NCI-H146 (cell line): ENCODE data around the gene FBXO34.

Source experiments
- DNase-seq: peaks from one replicate; lab custom pipeline; 2025; lab: John Stamatoyannopoulos, UW

Gene FBXO34

DNA sequence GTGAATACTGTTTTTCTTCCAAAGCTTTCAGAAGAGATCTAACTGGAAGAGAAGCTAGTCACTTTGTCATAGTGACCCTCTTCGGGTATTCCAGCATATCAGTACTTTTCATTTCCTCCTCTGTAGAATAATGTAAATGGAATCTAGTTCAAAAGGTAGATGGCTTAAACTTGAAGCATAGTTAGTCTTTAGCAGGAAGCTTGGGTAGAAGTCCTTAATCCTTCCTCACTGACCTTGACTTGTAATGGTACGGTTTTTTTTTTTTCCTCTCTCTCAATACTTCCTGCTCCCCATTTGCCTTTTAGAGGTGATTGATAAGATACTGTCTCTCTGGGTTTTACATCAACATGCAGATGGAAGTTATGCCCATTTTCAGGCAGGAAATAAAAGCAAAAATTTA lies 1.7 kb downstream of the FBXO34 start:
- DNase-seq: no peak

DNA sequence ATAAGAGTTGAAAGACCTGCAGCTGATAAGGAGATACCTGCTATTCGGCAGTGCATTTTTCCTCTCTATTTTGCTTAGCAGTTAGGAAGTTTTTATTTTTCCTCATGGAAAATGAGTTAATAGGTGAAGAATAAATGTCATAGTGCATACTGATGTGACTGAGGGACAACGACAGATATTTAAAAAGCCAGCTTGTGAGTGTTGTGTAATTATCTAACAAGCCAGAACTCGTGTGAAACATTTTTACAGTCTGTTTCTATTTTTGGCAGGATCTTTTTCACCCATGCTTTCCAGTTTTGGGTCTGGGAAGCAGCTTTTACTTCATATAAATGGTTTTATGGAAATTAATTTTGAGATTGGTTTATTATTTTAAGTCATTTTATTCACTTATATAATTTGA lies 2.9 kb downstream of the FBXO34 start:
- DNase-seq: no peak

DNA sequence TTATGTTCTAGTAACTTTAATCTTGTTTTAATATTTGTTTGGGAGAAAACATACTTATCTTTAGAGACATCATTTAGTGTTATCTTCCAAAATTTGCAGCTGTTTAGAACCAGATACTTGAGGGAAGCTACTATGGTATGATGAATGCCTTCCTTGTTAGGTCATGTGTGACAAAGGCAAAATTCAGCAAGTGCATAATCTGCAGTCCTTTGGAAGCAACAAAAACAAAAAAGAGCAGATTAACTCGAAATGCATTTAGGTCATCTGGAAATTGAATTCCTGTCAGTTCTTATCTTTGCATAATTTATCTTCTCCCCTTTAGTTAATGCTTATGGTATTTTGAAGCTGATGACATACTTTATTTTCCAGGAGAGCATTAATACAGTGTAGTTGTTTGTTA lies 3.5 kb downstream of the FBXO34 start:
- no peak for DNase-seq

DNA sequence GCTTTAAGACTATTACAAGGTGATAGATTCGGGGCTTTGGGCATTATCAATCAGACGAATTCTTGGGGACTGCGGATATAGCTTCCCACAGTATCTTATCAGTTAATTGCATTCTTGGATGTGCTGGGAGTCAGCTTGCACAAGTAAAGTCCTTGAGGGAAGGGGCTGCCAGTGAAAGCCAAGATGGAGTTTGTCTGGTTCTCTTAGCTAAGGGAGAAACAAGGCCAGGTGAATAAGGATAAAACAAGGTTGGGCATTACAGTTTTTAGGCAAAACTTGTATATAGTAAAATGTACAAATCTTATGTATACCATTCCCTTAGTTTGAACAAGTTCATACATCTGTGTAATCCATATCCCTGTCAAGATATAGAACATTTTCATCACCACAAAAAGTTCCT lies 5.5 kb downstream of the FBXO34 start:
- no peak for DNase-seq

DNA sequence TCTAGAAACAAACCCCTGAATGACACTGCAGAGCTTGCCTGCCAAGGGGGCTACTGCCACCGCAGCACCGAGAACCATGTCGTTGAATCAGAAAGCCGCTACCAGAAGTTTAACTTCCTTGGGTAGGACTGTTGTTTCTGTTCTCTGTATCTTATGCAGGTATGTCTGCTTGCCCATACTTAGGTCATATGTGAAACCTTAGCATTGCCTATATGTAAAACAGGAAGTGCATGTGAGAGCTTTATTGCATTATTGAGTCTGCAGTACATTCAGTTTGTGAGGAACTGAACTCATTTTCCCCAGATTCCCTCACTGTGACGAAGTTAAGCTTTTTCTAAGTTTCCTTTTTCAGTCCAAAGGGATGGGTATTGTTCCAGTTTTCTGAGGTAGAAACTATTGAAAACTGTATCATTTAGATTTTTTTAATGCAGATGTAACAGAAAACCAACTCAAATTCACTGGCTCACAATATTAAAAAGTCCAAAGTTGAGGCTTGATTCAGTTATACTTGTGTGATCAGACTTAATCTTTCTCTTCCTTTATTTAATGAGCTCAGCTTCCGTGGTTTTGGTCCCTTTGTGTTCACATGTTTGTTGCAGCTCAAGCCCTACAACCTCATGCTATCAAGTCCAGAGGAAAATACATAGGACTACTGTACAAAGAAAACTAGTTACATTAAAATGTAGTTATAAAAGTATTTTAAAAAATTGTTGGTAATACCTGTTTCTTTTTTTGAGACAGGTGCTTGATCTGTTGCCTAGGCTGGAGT lies 6.9 kb downstream of the FBXO34 start:
- DNase-seq: no peak

DNA sequence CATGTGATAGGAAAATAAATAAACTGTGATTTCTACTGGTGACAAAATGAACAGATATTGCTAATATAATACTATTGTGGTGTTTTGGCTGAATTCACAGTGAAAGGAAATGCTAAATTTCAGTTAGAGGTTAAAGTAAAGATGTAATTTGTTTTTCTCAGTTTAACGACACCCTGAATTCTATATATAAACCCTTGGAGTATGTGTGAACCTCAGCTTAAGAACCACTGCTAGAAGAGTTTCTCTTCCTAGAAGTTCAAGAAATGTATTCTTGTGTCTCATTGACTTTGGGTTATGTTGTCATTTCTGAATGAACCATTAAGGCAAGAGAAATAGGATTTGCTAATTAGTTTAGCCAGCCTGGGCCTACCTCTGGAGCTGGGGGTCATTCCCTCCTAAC lies 8.2 kb downstream of the FBXO34 start:
- no peak for DNase-seq

DNA sequence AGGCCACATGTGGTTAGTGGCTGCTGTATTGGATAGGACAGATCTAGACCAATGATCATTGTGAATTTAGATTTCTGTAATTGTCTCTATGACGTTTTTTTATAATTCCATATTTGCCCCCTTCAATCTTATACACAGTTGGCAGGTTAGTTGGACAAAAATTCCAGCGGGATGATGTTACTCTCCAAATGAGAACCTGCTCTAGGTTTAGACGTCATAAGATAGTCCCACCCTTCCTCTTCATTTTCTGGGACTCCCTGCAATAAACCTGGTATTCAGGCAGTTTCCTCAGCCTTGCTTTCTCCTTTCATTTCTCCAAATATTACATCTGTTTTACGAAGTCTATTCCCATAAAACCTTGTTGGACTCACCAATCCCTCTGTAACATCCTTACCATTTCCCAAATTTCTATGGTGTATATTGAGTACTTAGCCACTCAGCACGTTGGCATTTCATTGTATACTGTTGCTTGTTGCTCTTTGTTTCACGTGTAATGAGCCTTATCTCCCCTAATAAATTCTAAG lies 10.2 kb downstream of the FBXO34 start:
- DNase-seq: no peak

DNA sequence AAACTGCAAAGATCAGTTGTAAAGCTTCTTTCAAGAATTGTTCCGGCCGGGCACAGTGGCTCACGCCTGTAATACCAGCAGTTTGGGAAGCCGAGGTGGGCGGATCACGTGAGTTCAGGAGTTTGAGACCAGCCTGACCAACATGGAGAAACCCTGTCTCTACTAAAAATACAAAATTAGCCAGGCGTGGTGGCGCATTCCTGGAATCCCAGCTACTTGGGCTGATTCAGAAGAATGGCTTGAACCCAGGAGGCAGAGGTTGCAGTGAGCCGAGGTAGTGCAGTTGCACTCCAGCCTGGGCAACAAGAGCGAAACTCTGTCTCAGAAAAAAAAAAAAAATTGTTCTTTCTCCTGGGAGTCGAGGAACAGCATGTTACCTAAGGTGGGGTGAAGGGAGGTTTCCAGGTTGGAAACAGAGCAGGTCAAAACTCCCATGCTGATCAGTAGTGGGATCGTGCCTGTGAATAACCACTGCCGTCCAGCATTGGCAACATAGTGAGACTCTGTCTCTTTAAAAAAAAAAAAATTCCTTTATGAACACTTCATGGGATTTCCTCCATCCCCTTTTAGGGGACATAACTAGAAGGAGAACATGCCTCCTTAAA lies 13.9 kb downstream of the FBXO34 start:
- DNase-seq: no peak

DNA sequence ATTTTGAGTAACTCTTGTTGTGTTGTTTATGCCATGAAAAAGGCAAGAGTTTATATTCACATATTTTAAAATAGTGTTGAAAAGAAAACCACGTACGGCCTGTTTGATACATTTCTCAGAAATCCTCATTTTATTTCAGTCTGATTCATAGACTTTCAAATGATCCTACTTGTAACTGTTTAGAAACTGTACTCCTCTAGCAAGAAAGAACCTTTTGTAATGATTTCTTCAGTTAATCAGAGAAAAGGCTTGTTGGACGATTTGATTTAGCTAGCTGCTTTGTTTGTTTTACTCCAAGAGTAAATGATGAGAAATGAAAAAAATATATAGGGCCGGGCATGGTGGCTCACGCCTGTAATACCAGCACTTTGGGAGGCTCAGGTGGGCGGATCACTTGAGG lies 17.2 kb downstream of the FBXO34 start:
- no peak for DNase-seq

DNA sequence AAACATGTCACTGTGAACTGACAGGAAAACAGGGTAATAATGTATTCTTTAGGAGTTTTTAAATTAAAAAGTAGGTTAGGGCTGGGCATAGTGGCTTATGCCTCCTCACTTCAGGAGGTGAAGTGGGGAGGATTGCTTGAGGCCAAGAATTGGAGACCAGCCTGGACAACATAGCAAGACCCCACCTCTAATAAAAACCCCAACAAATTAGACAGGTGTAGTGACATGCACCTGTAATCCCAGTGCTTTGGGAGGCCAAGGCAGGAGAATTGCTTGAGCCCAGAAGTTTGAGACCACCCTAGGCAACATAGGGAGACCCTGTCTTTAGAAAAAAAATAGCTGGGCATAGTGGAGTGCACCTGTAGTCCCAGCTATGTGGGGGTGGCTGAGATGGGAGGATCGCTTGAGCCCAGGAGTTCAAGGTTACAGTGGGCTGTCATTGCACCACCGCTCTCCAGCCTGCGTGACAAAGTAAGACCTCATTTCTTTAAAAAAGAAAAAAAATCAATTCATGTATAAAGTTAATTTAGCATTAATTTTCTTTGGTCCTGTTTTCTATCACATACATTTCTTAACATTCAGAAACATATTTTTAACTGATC lies 20.4 kb downstream of the FBXO34 start:
- DNase-seq: no peak

DNA sequence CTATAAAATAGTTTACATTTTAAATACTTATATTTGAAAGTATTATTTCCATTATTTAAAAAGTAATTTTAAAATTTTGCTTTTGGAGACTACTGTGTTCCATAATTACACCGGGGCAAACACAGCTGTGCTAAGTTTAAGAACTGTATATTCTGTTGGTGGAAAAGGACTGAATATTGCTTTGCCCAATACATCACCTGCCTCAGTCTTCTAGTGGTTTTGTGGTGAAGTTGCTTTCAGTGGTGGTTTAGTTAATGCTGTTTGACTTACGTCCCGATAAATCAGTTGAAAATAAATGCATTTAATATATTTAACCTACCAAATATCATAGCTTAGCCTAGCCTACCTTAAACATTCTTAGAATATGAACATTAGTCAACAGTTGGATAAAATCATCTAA lies 23.4 kb downstream of the FBXO34 start:
- no peak for DNase-seq

DNA sequence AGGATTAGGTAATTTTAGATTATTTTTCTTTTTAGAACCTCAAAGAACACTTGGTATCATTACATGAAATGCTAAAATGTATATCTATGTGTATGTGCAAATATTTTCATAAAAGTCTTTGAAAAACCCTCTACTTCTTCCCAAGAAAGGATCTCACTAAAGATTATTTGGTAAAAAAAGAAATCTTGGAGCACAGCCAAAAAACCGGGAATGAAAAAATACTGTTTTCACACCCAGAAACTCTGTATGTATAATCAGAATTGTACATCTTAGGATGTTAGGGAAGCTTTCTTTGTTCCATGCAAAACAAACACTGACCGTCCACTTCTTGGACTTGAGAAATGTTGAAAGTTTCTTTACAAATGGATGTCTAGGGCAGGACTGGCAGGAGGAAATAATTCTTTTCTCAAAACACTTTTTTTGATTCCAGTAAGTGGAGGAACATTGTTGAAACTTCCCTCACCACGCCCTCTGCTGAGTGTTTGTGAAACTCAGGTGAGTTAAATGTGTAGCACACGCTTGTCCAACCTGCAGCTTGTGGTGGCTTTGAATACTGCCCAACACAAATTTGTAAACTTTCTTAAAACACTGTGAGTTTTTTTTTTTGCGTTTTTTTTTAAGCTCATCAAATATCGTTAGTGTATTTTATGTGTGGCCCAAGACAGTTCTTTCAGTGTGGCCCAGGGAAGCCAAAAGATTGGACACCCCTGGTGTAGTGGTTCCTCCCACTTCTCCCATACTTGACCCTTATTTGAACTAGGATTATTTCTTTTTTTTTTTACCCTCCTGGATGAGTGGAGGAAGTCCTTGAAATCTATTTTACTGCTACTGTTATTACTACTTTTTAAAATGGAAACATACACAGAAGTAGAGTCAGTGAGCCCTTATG lies 26.6 kb downstream of the FBXO34 start:
- DNase-seq: no peak

DNA sequence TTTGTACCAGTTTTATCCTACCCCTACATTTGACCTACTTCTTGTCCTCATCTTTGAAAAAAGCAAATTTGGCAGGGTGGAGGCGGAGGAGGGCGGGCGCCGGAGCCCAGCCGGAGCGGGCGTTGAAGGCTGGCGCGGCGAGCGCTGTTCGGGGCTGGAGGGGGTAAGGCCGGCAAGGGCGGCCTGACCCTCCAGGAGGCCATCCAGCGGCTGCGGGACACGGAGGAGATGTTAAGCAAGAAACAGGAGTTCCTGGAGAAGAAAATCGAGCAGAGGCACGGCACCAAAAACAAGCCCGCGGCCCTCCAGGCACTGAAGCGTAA lies 27.2 kb downstream of the FBXO34 start:
- no peak for DNase-seq

DNA sequence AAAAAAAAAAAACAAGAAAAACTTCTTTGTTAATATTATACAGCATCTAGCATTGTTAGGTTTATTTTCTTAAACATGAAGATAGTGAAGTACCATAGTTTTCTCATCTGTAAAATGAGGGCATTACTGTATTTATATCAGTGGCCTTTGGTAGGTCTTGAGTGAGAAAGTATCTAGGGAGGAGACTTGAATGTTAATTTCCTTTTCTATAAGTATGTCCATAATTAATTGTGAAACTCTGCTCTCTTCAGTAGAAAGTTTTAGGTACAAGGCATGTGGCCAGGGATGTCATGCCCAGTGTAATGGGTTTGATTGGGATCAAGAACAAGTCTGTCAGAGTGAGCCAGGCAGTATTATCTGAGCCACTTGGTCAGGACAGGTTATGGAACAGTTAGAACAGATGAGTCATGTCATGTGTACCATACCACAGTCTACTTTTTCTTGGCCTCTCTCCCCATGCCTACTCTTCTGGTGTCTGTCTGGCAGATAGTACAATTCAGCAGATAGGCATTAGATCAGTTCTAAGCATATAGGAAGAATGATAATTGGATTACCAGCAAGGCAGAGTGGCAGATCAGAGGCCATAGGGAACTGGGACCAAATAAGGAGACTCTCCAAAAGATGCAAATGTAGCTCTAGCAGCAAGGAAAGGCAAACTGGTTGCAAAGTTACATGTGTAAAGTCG lies 30.4 kb downstream of the FBXO34 start:
- no peak for DNase-seq

DNA sequence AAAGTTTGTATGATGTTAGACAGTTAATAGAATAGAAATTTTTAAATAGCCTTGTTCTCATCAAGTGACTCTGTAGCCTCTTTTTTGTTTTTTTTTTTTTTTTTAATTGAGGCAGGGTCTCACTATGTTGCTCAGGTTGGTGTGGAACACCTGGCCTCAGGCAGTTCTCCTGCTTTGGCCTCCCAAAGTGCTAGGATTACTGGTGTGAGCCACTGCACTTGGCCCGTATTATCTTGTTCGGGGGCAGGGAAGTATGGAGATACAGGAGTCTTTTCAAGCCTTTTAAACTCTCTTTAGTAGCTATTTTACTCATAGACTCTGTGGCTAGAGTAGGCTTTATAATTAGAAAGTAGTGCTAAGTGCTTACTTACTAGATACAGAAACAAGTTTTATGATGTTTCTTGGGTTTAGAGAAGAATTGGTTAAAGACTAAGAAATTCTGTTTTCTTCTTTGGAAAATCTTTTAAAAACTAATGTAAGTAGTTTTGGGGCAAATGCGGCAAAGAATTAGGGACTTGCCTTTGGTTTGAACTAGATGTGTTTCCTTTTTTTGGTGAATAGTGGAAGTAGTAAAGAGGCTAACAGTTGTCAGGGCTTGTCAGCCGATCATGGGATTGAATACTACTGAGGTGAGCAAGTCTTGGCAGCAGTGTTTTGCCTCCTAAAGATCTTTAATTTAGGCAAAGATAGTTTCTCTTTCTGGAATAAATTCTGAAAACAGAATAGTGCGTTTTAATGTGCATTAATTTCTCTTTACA lies 31.3 kb downstream of the FBXO34 start:
- no peak for DNase-seq

DNA sequence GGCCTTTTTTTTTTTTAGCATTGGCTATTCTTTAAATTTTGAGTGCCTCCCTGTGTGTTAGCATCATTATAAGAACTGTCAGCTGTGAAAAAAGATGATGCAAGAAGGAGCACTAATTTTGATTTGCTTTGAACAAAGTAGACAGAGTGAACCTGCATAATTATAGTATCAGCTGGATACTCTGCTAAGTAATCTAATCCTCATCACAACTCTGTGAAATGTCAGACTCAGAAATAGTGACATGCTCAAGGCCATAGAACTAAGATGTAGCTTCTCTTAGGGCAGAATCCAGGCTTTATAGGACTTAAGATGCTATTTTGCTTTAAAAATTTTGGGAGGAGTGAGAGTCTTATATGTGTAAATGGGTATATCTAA lies 31.9 kb downstream of the FBXO34 start:
- peak; percentile 1 for DNase-seq

DNA sequence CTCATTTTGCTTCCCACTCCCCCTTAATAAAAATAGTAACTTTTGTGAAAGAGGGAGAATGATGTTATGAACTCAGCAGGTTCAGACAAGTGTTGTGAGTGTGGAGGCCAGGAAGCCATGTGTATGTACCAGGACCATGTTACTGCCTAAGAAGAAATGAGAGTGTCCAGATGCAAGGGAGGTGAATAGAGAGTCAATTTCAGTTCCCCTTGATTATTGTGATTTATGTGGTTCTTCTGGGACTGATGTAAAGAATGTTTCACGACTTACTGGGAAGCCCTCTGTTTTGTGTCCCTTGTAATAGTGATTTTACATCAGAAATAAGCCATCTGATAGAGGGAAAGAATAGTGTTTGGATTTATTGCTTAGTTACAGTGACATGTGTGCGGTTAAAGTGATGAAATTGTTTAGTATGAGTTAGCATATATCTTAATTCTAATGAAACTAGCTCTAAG lies 32.5 kb downstream of the FBXO34 start:
- DNase-seq: no peak

DNA sequence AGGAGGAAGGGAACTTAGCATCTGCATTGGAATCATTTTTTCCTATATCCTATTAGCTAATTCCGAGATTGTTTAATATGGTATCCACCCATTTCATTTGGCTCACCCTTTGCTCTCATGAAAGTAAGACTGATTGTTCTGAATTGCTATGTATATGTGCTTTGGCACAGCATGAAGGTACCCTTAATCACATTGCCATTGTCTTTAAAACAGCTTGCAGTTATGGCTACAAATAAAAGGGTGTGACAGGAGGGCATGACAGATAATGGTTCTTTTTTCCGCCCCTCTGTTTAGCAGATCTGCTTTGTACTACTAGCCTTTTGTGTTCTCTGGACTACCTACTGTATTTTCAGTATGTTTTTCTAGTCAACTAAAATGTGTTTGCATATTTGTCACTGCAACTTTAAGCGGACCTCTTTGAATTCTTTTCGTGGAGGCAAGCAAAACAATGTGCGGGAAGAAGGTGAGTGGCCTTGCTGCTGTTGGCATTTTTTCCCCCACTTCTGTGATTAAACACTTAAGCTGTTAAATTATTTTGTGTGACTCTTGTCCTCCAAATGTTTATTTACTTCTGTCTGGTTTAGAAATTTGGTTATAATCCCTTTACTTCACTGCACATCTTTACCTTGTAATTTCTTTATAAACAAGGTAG lies 35.8 kb downstream of the FBXO34 start:
- DNase-seq: peak; percentile 83

DNA sequence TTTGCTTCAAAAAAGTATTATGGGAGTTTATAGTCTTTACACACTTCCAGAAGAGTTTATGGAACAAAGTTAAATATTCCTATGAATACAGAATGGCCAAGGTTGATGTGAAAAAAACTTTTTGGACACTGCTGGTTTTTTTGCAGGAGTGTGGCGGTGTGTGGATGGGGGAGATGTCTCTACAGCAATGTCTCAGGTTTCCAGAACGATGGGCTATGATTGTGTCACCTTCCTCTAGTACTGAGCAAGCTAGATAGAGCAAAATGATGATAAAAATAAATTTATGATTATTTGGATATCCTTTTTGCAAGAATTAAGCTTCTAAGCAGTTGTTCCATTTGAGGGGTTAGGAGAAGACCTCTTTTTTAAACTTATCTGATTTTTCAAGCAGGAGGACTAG lies 37.9 kb downstream of the FBXO34 start:
- no peak for DNase-seq

DNA sequence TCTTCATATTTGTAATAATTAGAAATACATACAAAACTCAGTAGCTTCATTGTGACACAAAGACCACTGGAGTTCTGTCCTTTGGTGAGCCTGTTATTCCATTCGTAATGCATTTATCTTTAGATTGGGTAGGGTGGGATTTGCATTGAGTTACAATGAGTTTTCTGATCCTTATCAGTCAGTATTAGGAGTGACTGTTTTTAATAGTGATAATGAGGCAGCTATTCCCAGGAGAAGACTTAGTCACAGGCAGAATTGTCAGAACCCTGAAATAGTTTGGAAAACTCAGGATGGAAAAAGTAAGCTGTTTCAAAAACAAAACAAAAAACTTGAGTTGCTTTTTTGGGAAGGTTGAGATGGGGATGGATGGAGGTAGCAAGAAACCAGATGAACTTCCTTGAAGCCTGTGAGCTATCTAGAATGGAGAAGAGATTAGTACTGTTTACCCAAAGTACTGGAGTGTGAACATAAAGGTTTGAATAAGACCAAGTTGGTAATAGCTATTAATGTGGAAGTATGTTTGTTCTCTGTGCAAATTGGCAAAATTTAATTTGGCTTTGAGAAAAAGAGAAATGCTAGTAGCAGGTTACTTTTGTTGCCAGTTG lies 38.6 kb downstream of the FBXO34 start:
- no peak for DNase-seq
